Suprapubic skin (tissue), 4 donors: Measurements from ENCODE around the gene ZSWIM6.

Experiments
- CTCF ChIP-seq, 2 donors: fragments of 200-600 bp in 1 of 2; fragments of 450-650 bp in 1 of 2; sonication (generic) in 1 of 2; IDR thresholded peaks; one replicate each; pipeline ENCODE4 v1.5.1; 2016 to 2019; ENCODE audit warnings: antibody characterized with exemption in 2 of 2, mild to moderate bottlenecking in 1 of 2, moderate library complexity in 1 of 2
- EP300 ChIP-seq: sonication (generic); formaldehyde crosslinking; IDR thresholded peaks from one replicate; pipeline ENCODE4 v1.6.1; 2017; ENCODE audit warnings: antibody characterized with exemption
- POLR2A ChIP-seq, 2 donors: fragments of 450-650 bp; IDR thresholded peaks; one replicate each; pipeline ENCODE4 v1.6.1; 2017; ENCODE audit warnings: antibody characterized with exemption in 2 of 2, mild to moderate bottlenecking in 2 of 2, moderate library complexity in 2 of 2
- POLR2AphosphoS5 ChIP-seq, 3 donors: sonication (generic); formaldehyde crosslinking; IDR thresholded peaks; one replicate each; pipeline ENCODE4 v1.6.1; 2017; ENCODE audit warnings: antibody characterized with exemption in 3 of 3

GRCh38 chr5:61289241-61289640, 42.8 kb upstream of the ZSWIM6 start:
- TF ChIP-seq CTCF (IDR thresholded peaks at IDR 0.05), result no peak
- no peak for TF ChIP-seq EP300
- TF ChIP-seq POLR2A (IDR thresholded peaks at IDR 0.05), result no peak
- no peak for TF ChIP-seq POLR2AphosphoS5 (IDR thresholded peaks at IDR 0.05)
